Fibroblast of lung (primary cell): ENCODE results near the gene IL1RAP. TPM values are rescaled to one million over a fixed set of nuclear protein-coding genes. Genes with fewer than 3 reads are reported as not detected.

Experiments used
- DNase-seq, 2 donors: peaks; one replicate each; pipeline versions ENCODE4 v3.0.0 to v3.0.0-alpha.2; 2010; ENCODE audit warnings: low read depth in 2 of 2
- H2AFZ ChIP-seq: 2 replicates; pipeline ENCODE4 v1.5.1; 2012; ENCODE audit warnings: low read length, control low read depth, inconsistent platforms
- H3K27ac ChIP-seq: 2 replicates; pipeline ENCODE4 v1.5.1; 2011; ENCODE audit warnings: low read length, control low read depth; ENCODE audit not compliant: insufficient read depth
- H3K27me3 ChIP-seq: 2 replicates; pipeline ENCODE4 v1.5.1; 2011; ENCODE audit warnings: mild to moderate bottlenecking, low read length; ENCODE audit not compliant: control insufficient read depth, insufficient read depth
- H3K36me3 ChIP-seq: 2 replicates; pipeline ENCODE4 v1.5.1; 2011; ENCODE audit warnings: low read length; ENCODE audit not compliant: control insufficient read depth, insufficient read depth
- H3K4me1 ChIP-seq: 2 replicates; pipeline ENCODE4 v1.5.1; 2011; ENCODE audit warnings: low read length; ENCODE audit not compliant: control insufficient read depth, insufficient read depth; ENCODE audit errors: extremely low read depth
- H3K4me2 ChIP-seq: 2 replicates; pipeline ENCODE4 v1.5.1; 2011; ENCODE audit warnings: low read length, control low read depth; ENCODE audit not compliant: insufficient read depth; ENCODE audit errors: extremely low read depth
- H3K4me3 ChIP-seq, 4 experiments: fragments of 200-600 bp in 1 of 4; sonication (generic) in 1 of 4; replicated peaks in 1 of 4; 2 replicates each; pipeline ENCODE4 v1.5.1; 2011 to 2016; ENCODE audit warnings: low read length in 4 of 4, low read depth in 3 of 4, mild to moderate bottlenecking in 3 of 4, control low read depth in 2 of 4, inconsistent platforms in 1 of 4, mixed read lengths in 1 of 4; ENCODE audit not compliant: insufficient read depth in 1 of 4; ENCODE audit errors: control extremely low read depth in 1 of 4
- H3K79me2 ChIP-seq: 2 replicates; pipeline ENCODE4 v1.5.1; 2012; ENCODE audit warnings: mild to moderate bottlenecking, low read length, inconsistent platforms; ENCODE audit not compliant: control insufficient read depth, insufficient read depth
- H3K9ac ChIP-seq: 2 replicates; pipeline ENCODE4 v1.5.1; 2011; ENCODE audit warnings: mild to moderate bottlenecking, low read length, control low read depth; ENCODE audit not compliant: insufficient read depth
- H3K9me3 ChIP-seq: 2 replicates; pipeline ENCODE4 v1.5.1; 2012; ENCODE audit warnings: low read depth, low read length; ENCODE audit not compliant: control insufficient read depth, insufficient read depth
- H4K20me1 ChIP-seq: 2 replicates; pipeline ENCODE4 v1.5.1; 2011; ENCODE audit warnings: low read length; ENCODE audit not compliant: control insufficient read depth, insufficient read depth; ENCODE audit errors: extremely low read depth
- CTCF ChIP-seq, 2 donors: IDR thresholded peaks in 1 of 2; conservative IDR thresholded peaks in 1 of 2; 1 replicate in 1 of 2; 2 replicates in 1 of 2; pipeline ENCODE4 v1.5.1; 2011 to 2012; ENCODE audit warnings: low read length in 2 of 2, control low read depth in 1 of 2, inconsistent platforms in 1 of 2, low read depth in 1 of 2, mild to moderate bottlenecking in 1 of 2
- EZH2 ChIP-seq: IDR thresholded peaks from 2 replicates; pipeline ENCODE4 v1.5.1; 2012; ENCODE audit warnings: low read length, control low read depth, mild to moderate bottlenecking; ENCODE audit errors: missing control alignments
- polyA plus RNA-seq, 2 donors: library from polyadenylated mRNA; depleted of rRNA in 1 of 2; stranded (reverse) in 1 of 2; unstranded in 1 of 2; fragments of >200 nt; gene quantifications; 2 replicates each; pipeline ENCODE4 v1.2.1, GENCODE V29; 2011 to 2012; ENCODE audit warnings: missing spikeins in 1 of 2
- total RNA-seq: library from RNA; depleted of rRNA; stranded (reverse); fragments of >200 nt; gene quantifications from 2 replicates; pipeline ENCODE4 v1.2.1, GENCODE V29; 2014

IL1RAP gene
- total and polyA plus RNA-seq, 2 donors (not counting 1 experiment from before 2014, with no cell fraction given), result 10.2 to 12.6 TPM

GRCh38 chr3:190589326-190589725, 75.4 kb downstream of the IL1RAP start:
- no peak for DNase-seq

GRCh38 chr3:190591080-190591479, 77.2 kb downstream of the IL1RAP start:
- Histone ChIP-seq H2AFZ (peak overlapping the region; percentile 12), H3K27ac (no peak overlapping the region), H3K4me3 (no peak overlapping the region), H3K4me1 (peaks cover 10% of the 10 kb centered on the region), H3K36me3 (no peaks in the 10 kb centered on the region), H3K79me2 (no peaks in the 10 kb centered on the region), H3K27me3 (no peaks in the 10 kb centered on the region), H3K4me2 (no peak overlapping the region), H4K20me1 (no peaks in the 10 kb centered on the region), H3K9ac (no peak overlapping the region), H3K9me3 (no peaks in the 10 kb centered on the region)
- TF ChIP-seq EZH2 (no peak), CTCF (conservative IDR thresholded peaks at IDR 0.05 in 1 of 2, IDR thresholded peaks at IDR 0.05 in 1 of 2; ENCODE audit: low read depth in 1 of 2, low read length in 2 of 2) (no peak)
- no peak for DNase-seq

More at GRCh38 chr3:190589326-190589725, 75.4 kb downstream of the IL1RAP start:
- H2AFZ ChIP-seq, result no peak overlapping the region
- H3K9me3 ChIP-seq, result no peaks in the 10 kb centered on the region
- no peak overlapping the region for H3K4me2 ChIP-seq
- H3K9ac ChIP-seq, result no peak overlapping the region
- H3K4me1 ChIP-seq, result peaks cover 13% of the 10 kb centered on the region
- H3K79me2 ChIP-seq, result no peaks in the 10 kb centered on the region
- H3K36me3 ChIP-seq, result no peaks in the 10 kb centered on the region
- no peaks in the 10 kb centered on the region for H3K27me3 ChIP-seq
- H4K20me1 ChIP-seq, result no peaks in the 10 kb centered on the region
- TF ChIP-seq EZH2 (no peak), CTCF (conservative IDR thresholded peaks at IDR 0.05 in 1 of 2, IDR thresholded peaks at IDR 0.05 in 1 of 2; ENCODE audit: low read depth in 1 of 2, low read length in 2 of 2) (no peak)
- no peak overlapping the region for H3K27ac ChIP-seq
- no peak overlapping the region for H3K4me3 ChIP-seq

GRCh38 chr3:190593075-190593474, 79.2 kb downstream of the IL1RAP start:
- no peak overlapping the region for H3K4me3 ChIP-seq
- no peak overlapping the region for H3K27ac ChIP-seq
- H2AFZ ChIP-seq, result no peak overlapping the region
- TF ChIP-seq CTCF (conservative IDR thresholded peaks at IDR 0.05 in 1 of 2, IDR thresholded peaks at IDR 0.05 in 1 of 2; ENCODE audit: low read depth in 1 of 2, low read length in 2 of 2) (no peak), EZH2 (no peak)
- no peaks in the 10 kb centered on the region for H3K36me3 ChIP-seq
- no peaks in the 10 kb centered on the region for H4K20me1 ChIP-seq
- no peaks in the 10 kb centered on the region for H3K79me2 ChIP-seq
- H3K4me2 ChIP-seq, result no peak overlapping the region
- H3K4me1 ChIP-seq, result peaks cover 2% of the 10 kb centered on the region
- no peak for DNase-seq
- no peak overlapping the region for H3K9ac ChIP-seq
- H3K9me3 ChIP-seq, result no peaks in the 10 kb centered on the region
- H3K27me3 ChIP-seq, result no peaks in the 10 kb centered on the region
